Panc1 (cell line): ENCODE results near the gene OR2T35.
A peak's percentile ranks its signal among the peaks of the same experiment; 100 is the strongest.

Experiments
- CTCF ChIP-seq: fragments of 450-650 bp; IDR thresholded peaks from 2 replicates; pipeline ENCODE4 v1.5.1; 2017; ENCODE audit warnings: mild to moderate bottlenecking
- POLR2AphosphoS5 ChIP-seq: IDR thresholded peaks from 2 replicates; pipeline ENCODE4 v1.6.1; 2012; ENCODE audit warnings: mild to moderate bottlenecking, low read depth, low read length, moderate library complexity
- REST ChIP-seq, 2 experiments: IDR thresholded peaks; 2 replicates each; pipeline ENCODE4 v1.6.1; 2011 to 2012; ENCODE audit warnings: low read depth in 2 of 2, control low read depth in 1 of 2, low read length in 1 of 2, mild to moderate bottlenecking in 1 of 2, moderate library complexity in 1 of 2; ENCODE audit not compliant: insufficient read depth in 1 of 2
- SIN3A ChIP-seq: IDR thresholded peaks from 2 replicates; pipeline ENCODE4 v1.6.1; 2012; ENCODE audit warnings: low read depth, mild to moderate bottlenecking, low read length, moderate library complexity, borderline replicate concordance; ENCODE audit not compliant: insufficient read depth
- TCF7L2 ChIP-seq: IDR thresholded peaks from 2 replicates; pipeline ENCODE4 v1.6.1; 2011; ENCODE audit warnings: mild to moderate bottlenecking, low read depth, low read length, inconsistent platforms

- TF ChIP-seq CTCF (peak; percentile 77), REST (IDR thresholded peaks at IDR 0.05; ENCODE audit: insufficient read depth in 1 of 2, low read depth in 2 of 2, low read length in 1 of 2) (no peak), POLR2AphosphoS5 (no peak), SIN3A (no peak), TCF7L2 (no peak)
Measured at GRCh38 chr1:248618878-248619277, 26.2 kb downstream of the OR2T35 start.
